ENCODE data around the gene SEMA5A.

The SEMA5A gene

DNA sequence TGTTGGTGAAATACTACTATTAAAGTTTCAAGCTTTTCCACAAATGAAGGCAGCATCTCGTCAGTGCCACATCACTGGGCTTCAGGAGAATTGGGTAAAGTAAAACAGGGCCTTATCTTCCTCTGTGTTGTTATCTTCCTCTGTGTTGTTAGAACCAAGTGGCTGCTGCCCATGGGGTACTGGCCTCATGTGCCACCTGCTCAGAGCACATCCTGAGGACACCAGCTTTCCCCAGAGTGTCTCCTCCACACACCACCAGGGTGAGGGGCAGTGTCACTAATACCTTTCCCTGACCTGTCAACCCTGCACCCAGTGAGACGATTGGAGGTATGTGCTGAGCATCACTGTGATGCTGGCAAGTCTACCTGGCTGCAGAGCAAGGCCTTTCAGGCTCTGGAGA lies 499.9 kb downstream of the SEMA5A start:
- no peak for DNase-seq

DNA sequence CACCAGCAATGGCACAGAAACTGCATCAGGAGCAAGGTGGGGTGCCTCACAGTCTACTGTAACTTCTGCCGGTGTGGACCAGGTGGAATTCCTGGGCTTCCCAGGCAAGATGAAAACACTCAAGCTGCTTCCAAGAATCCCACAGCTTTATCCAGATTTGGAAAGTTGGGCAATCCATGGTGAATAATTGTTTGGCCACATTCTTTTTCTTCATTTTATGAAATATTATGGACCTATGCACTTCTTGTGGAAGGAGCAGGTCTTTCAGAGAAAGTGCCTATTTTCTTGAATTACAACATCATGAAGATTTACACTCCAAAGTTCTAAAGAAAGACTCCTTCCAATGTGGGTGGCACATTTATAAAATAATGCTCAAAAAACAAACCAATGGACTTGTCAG lies 503.6 kb downstream of the SEMA5A start:
- no peak for DNase-seq

DNA sequence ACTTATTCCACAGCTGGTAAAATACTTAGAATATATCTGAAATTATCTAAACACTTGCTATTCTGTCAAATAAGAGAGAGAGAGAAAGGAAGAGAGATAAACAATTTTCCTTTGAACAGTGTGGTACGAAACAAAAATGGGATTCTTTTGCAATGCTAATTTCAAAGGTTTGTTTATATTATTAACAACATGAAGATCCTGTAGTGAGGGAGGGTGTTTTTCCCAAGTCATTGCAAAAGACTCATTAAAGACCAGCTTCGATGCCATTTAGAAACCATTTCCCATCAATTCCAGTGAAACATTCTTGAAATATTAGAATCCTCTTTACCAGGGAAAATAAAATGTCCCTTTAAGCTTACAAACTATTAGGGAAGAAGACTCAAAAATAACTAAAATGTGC lies 505.4 kb downstream of the SEMA5A start:
- DNase-seq: no peak

DNA sequence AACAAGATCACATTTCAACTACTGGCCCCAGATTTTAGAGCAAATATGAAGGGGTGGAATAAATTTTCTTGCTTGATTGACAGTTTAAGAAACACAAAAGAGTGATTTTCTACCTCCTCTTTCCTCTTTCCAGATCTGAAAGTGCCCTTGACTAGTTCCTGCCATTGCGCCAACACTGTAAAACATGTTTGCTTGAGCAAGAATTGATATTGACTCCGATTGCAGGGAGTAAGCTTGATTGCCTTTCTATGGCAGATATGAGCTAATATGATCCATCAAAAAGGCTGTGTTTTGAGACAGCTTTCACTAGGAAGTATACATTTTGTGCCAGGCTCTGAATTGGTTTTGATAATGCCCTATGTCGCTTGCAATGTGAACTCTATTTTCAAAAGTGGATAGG lies 508.8 kb downstream of the SEMA5A start:
- DNase-seq: no peak

DNA sequence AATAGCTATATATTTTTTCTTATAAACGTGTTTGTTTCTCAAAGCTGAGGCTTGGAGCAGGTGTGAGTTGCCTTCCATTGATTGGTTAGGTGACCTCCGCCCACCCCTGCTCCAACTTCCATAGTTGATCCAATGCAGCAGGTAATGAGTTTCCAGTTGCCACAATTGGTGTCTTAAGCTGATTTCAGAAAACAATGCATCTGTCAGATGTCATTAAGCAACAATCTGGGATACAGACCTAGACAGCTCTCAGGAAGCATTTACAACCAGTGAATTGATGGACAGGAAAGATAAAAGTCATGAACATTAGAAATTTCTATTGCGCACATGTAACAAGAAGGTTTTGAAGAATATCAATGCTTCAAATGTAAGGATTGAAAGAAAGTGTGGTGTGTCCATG lies 510.5 kb downstream of the SEMA5A start:
- no peak for DNase-seq

DNA sequence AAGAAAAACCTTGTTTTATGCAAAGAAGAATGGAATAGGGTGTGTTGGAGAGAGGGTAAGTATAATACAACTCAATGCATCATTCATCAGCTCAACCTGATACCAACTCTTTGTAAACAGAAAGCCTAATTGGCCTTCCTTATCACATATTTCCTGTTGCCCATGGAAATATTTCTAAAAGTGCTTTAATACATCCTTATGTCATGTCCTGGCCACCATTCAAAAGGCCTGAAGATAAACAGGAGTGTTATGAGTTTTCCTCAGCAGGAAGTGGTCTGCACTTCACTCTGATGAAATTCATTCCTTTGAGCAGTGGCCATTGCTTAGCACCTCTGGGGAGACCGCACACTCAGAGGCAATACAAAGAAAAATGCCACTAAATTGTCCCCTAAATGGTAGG lies 511.2 kb downstream of the SEMA5A start:
- no peak for DNase-seq

DNA sequence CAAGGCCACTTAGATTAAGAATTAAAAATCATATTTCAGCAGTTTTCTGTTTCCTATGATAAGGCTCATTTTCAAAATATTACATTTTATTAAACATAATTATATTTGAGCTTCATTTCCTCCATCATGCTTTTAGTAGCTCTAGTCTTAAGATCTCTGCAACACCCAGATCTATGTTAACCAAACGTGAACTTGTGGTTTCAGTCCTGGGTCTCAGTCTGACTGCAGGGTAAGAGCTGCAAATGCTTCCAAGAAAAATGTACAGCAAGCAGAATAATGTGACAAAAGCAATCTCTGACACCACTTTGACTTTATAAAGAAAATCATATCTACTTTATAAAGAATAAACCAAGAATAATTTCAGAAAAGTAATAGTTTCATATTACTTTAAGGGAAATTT lies 512.4 kb downstream of the SEMA5A start:
- no peak for DNase-seq

DNA sequence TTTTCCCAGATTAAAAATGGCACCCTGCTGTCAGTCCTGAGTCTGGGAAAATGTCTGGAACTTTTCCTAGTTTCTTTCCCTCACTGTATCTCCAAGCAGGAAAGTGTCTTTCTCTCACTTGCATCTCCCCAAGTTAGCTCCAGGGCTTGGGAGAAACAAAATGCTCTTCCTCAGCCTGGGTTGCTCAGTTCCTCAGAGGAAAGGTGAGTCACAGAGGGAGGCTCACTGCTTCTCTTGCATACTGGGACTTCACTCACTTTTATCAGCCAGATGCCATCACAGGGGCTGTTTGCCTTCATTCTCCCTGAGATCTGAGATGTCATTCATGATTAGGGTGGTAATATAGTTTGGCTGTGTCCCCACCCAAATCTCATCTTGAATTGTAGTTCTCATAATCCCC lies 519.9 kb downstream of the SEMA5A start:
- no peak for DNase-seq

DNA sequence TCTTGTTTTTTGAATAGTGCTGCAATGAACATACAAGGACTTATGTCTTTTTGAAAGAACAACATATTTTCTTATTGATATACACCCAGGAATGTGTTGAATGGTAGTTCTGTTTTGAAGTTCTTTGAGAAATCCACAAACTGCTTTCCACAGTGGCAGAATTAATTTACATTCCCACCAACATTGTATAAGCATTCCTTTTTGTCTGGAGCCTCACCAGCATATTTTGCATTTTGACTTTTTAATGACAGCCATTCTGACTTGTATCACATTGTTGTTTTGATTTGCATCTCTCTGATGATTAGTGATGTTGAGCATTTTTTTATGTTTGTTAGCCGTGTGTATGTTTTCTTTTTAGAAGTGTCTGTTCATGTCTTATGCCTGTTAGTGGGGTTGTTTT lies 524.9 kb downstream of the SEMA5A start:
- DNase-seq: no peak

DNA sequence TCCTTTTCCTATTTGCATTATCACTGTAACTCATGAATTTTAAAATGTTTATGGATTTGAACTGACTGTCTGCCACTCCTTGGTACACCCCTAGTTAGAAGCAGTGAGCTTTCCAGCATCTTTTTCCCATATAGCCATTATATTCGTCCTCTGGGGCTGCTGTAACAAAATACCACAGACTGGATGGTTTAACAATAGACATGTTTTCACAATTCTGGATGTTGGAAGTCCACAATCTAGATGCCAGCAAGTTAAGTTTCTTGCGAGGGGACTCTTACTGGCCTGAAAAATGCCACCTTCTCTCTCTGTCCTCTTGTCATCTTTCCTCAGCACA lies 530.0 kb downstream of the SEMA5A start:
- no peak for DNase-seq

DNA sequence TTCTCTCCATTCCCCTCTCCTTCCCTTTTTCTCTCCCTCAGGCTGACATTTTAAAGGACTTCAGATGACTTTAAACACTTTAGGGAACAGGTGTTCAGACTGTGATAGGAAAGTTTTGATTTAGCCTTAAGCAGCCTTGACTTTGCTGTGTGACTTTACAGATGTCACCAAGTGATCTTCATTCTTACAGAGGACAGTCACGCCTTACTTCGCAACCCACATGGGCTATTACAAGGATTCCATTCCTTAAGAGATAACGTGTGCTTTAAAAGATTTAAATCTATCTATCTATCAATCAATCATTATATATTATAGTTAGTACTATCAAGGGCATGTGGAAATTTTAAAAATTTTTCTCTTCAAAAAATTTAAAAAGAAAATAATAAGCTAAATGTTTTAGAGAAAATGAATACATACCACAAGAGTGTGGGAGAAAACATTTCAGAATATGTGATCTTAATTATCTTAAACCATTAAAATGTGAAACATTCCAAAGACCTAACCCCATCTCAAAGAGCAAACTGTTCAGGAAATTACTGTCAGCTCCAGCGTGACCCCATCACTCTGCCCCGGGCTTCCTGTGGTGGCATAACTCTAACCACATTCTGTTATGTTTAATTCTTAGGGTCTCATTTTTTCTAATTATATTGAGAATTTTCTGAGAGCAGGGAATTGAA lies 530.5 kb downstream of the SEMA5A start:
- no peak for DNase-seq

DNA sequence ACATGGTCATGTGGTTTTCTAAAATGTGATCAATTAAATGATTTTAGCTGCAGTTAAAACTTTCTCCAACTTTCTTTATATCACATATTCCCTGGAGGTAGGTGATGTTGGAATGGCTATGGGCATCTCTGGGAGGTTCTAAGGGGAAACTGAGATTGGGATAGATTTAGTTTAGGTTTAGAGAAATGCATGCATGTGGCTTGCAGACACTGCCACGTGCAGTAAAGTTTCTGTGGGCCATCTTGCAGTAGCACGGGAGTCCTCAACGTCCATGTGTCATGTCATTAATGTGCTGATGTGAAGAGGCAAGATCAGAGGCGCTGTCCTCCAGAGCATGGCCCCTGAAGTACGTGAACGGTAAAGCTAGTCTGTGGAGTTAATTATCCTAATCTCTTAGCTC lies 532.7 kb downstream of the SEMA5A start:
- no peak for DNase-seq

DNA sequence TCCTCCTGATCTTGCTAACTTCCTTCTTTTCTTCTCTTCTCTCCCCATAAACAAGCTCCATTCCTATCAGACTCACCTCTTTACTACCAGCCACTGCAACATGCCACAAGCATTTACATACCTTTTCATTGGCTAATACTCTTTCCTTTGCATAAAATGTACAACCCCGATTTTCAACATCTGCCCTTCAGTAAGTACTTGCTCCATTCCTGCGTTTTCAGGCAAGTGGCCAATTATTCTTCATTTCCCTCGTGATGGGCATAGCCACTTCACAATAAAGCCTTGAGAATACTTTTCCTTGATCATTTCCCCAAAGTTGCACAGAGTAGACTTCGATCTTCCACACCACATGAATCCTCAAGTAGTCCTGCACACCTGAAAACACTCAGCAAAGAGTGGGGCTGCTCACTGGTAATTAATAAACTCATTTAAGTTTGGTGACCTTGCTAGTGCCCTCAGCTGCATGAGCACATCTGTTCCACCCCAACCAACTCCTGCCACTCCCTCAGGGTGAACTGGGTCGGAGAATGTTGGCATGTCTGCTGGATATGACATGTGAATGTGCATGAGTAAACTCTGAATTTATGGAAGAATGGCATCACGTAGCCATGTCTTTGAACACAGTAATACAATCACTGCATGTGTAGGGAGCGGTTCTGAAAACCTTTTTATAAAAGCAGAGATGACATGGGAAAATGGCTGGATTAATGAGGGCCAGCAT lies 535.8 kb downstream of the SEMA5A start:
- no peak for DNase-seq

DNA sequence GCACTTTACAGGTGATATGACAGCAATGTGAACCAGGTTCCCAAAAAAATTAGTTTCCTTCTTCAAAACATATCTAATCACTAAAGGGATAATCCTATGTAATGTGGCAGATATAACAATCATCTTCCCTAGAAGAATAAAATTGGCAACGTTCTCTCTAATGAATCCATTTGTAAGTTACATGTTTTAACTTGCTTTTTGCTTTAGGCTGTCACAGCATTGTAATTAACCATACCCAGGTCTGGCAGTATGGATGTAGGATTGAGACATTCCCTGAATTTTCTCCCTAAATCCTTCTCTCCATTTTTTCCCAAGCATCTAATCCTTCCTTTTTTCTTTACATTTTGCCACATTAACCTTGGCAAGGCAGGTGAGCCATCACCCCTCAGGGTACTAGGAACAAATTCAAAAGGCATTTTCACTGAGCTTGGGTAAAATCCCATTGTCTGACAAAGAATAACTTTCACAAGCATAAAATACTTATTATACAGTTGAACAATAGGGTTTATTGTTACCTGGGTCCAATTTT lies 548.3 kb downstream of the SEMA5A start:
- no peak for DNase-seq

DNA sequence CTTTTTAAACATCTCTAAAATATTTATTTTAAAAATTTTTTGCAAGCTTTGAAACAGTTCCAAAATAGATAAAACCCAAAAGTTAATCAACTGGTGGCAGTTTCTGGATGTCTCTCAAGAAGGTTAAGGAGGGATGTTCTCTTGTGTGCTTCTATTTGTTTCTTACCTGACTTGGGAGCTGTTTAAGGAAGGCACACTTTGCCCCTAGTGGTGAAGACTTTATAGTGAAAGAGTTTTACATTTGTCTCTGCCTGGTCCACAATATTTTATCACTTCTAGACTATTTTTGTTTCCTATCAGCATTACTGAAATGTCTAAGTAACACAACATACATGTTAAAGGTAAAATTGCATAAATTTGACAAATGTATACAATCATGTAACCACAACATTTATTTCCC lies 552.8 kb downstream of the SEMA5A start:
- no peak for DNase-seq

Measured in activated naive CD4-positive, alpha-beta T cell (primary cell).